ENCODE results near the gene PARD3B.

The PARD3B gene

GRCh38 chr2:205287316-205287715 is 742.0 kb downstream of the PARD3B start:
- Mint-ChIP-seq H3K36me3 (ENCODE audit: low read depth) (no peaks in the 10 kb centered on the region), H3K27me3 (ENCODE audit: low read depth) (peaks cover 5% of the 10 kb centered on the region), H3K27ac (peak overlapping the region in 1 of 3 experiments; percentile 22), H3K4me3 (no peak overlapping the region), H3K9me3 (no peaks in the 10 kb centered on the region), H3K4me1 (peaks cover 10% of the 10 kb centered on the region)
- TF ChIP-seq, protein P1, sequence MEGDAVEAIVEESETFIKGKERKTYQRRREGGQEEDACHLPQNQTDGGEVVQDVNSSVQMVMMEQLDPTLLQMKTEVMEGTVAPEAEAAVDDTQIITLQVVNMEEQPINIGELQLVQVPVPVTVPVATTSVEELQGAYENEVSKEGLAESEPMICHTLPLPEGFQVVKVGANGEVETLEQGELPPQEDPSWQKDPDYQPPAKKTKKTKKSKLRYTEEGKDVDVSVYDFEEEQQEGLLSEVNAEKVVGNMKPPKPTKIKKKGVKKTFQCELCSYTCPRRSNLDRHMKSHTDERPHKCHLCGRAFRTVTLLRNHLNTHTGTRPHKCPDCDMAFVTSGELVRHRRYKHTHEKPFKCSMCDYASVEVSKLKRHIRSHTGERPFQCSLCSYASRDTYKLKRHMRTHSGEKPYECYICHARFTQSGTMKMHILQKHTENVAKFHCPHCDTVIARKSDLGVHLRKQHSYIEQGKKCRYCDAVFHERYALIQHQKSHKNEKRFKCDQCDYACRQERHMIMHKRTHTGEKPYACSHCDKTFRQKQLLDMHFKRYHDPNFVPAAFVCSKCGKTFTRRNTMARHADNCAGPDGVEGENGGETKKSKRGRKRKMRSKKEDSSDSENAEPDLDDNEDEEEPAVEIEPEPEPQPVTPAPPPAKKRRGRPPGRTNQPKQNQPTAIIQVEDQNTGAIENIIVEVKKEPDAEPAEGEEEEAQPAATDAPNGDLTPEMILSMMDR (IDR thresholded peaks at IDR 0.05; ENCODE audit: unreplicated experiment in 3 of 3): no peak

GRCh38 chr2:205288686-205289085 is 743.4 kb downstream of the PARD3B start:
- H3K27me3 Mint-ChIP-seq (ENCODE audit: low read depth): peaks cover 5% of the 10 kb centered on the region
- peaks cover 8% of the 10 kb centered on the region for H3K4me1 Mint-ChIP-seq
- no peaks in the 10 kb centered on the region for H3K9me3 Mint-ChIP-seq
- peaks cover 3% of the 10 kb centered on the region for H3K36me3 Mint-ChIP-seq (ENCODE audit: low read depth)
- TF ChIP-seq, protein P1 (IDR thresholded peaks at IDR 0.05; ENCODE audit: unreplicated experiment in 3 of 3): no peak
- H3K27ac Mint-ChIP-seq: no peak overlapping the region
- no peak overlapping the region for H3K4me3 Mint-ChIP-seq

DNA sequence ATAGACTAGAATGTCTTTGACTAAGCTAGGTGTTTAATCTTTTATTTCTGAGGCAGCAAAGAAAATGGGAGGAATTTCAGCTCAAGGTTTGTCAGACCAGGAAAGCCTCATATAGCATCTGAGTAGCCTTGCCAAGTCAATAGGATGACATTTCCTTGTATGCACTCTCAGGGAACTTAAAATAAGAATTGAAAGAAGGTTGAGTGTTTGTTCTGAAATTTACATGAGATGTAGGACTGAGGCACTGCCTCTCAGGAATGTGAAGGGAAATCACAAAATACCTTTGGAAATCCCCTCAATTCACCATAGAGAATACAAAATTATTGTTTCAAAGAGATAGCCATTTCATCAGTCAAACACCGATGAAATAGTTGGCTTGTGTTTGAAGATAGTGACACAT is 745.0 kb downstream of the PARD3B start:
- Mint-ChIP-seq H3K4me3 (no peak overlapping the region), H3K4me1 (no peaks in the 10 kb centered on the region), H3K27me3 (ENCODE audit: low read depth) (peaks cover 5% of the 10 kb centered on the region), H3K36me3 (ENCODE audit: low read depth) (peaks cover 3% of the 10 kb centered on the region), H3K27ac (no peak overlapping the region), H3K9me3 (no peaks in the 10 kb centered on the region)
- TF ChIP-seq, protein P1 (IDR thresholded peaks at IDR 0.05; ENCODE audit: unreplicated experiment in 3 of 3): no peak

DNA sequence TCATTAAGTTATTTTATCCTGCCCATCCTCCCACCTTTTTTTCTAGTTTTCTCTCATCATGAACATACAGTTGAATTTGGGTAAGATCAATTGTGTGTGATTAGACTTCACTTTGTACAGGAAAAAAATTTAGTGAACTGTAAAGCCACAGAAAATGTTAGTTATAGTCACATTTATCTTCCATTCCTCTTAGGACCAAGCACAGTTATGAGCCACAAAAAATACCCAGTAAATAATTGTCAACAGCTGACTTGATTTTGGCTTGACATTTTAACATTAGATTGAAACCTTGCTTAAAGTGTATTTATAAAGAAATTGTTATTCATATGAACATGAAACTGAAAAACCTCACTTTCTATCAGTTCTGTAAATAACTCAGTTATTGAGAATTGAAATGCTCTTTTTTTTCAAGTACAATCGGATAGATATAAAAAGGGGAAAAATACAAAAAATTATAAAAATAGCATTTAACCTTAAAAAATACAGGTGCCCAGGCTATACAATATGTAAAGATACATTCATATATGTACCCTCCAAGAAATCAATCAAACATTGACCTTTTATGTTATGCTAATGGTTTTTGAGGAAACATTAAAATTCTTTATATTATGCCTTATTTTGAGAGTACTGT is 747.5 kb downstream of the PARD3B start:
- Mint-ChIP-seq H3K4me3 (no peak overlapping the region), H3K4me1 (no peaks in the 10 kb centered on the region), H3K27ac (no peak overlapping the region), H3K9me3 (no peaks in the 10 kb centered on the region), H3K27me3 (ENCODE audit: low read depth) (no peaks in the 10 kb centered on the region), H3K36me3 (ENCODE audit: low read depth) (peaks cover 3% of the 10 kb centered on the region)
- TF ChIP-seq, protein P1 (IDR thresholded peaks at IDR 0.05; ENCODE audit: unreplicated experiment in 3 of 3): no peak

- no peak overlapping the region for H3K27ac Mint-ChIP-seq
- no peaks in the 10 kb centered on the region for H3K9me3 Mint-ChIP-seq
- TF ChIP-seq, protein P1 (IDR thresholded peaks at IDR 0.05; ENCODE audit: unreplicated experiment in 3 of 3): no peak
- H3K36me3 Mint-ChIP-seq (ENCODE audit: low read depth): peaks cover 3% of the 10 kb centered on the region
- H3K4me1 Mint-ChIP-seq: no peaks in the 10 kb centered on the region
- H3K27me3 Mint-ChIP-seq (ENCODE audit: low read depth): no peaks in the 10 kb centered on the region
- no peak overlapping the region for H3K4me3 Mint-ChIP-seq
These were observed 748.3 kb downstream of the PARD3B start for GRCh38 chr2:205293559-205293958.

GRCh38 chr2:205296959-205297358 is 751.7 kb downstream of the PARD3B start:
- TF ChIP-seq, protein P1 (IDR thresholded peaks at IDR 0.05; ENCODE audit: unreplicated experiment in 3 of 3): no peak
- Mint-ChIP-seq H3K36me3 (ENCODE audit: low read depth) (peaks cover 9% of the 10 kb centered on the region), H3K27me3 (ENCODE audit: low read depth) (no peaks in the 10 kb centered on the region), H3K4me1 (no peaks in the 10 kb centered on the region), H3K27ac (no peak overlapping the region), H3K4me3 (no peak overlapping the region), H3K9me3 (no peaks in the 10 kb centered on the region)

Measured in nephron (organoid).